ENCODE measurements around the gene HELLS.

DNA sequence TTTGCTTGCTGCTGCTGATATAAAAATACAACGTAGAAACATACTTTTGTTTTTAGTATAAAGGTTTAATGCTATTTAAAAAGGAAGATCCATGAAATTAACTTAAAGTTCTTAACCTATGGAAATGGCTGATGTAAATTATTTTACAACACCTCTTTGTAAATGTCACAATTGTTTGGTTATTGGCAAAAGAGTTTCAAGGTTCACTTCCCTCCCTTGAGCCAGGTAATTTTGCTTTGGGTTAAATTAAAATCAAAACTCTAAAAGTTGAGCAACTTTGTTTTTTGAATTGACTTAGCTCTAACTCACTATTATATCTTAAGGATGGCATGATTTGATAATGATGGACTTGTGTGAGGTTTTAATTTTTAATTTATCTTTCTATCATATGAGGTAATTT lies 98.8 kb downstream of the HELLS start:
- TF ChIP-seq, protein P1, sequence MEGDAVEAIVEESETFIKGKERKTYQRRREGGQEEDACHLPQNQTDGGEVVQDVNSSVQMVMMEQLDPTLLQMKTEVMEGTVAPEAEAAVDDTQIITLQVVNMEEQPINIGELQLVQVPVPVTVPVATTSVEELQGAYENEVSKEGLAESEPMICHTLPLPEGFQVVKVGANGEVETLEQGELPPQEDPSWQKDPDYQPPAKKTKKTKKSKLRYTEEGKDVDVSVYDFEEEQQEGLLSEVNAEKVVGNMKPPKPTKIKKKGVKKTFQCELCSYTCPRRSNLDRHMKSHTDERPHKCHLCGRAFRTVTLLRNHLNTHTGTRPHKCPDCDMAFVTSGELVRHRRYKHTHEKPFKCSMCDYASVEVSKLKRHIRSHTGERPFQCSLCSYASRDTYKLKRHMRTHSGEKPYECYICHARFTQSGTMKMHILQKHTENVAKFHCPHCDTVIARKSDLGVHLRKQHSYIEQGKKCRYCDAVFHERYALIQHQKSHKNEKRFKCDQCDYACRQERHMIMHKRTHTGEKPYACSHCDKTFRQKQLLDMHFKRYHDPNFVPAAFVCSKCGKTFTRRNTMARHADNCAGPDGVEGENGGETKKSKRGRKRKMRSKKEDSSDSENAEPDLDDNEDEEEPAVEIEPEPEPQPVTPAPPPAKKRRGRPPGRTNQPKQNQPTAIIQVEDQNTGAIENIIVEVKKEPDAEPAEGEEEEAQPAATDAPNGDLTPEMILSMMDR (IDR thresholded peaks at IDR 0.05), result no peak
- TF ChIP-seq ZFX (IDR thresholded peaks at IDR 0.05; ENCODE audit: borderline replicate concordance), result no peak
